Measurements from ENCODE around the gene MEMO1.
"Not testable (repeated sequence)": the region's sequence is repeated elsewhere in the genome, so short reads cannot be mapped to it uniquely, and the experiment has no call there.

MEMO1 gene

DNA sequence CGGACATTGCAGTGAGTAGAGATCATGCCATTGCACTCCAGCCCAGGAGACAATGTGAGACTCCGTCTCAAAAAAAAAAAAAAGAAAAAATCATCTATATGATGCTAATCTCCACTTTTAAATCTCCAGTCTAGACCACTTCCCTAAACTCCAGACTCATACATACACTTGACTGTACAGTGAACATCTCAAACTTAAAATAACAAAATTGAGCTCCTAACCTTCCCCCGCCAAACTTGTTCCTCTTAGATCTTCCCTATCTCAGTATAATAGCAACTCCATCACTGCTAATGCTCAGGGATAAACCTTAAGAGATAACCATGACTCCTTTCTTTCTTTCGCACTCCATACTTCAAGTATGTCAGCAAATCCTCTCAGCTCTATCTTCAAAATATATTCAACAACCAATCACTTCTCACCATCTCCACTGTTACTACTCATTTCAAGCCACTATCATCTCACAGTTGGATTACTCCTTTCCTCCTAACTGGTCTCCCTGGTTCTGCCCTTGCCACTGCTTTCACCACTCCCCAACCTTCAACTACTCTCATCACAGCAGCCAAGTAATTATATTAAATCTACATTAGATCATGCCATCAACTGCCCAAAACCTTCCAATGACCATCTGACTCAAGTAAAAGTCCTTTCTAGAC, 12.0 kb downstream of the MEMO1 start:
- DNase-seq (ENCODE audit: low read depth): no peak

DNA sequence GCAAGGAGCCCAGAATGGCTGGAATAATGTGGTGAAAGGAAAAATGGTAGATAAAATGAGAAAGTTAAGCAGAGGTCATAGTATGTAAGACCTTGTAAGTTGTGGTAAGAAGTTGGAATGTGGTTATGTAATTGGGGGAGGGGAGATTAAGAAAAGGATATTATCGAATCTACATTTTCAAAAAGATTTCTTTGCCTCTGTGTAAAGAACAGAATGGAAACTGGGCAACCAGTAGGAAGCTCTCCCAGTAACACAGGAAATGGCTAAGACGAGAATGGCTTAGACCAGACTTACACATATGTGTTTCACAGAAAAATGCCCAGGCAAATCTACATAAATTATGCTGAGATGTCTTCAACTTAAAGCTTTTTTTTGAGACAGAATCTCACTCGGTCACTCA, 13.2 kb downstream of the MEMO1 start:
- DNase-seq (ENCODE audit: low read depth): no peak

GRCh38 chr2:31996571-31997150, 14.1 kb downstream of the MEMO1 start:
- no peak for DNase-seq (ENCODE audit: low read depth)

DNA sequence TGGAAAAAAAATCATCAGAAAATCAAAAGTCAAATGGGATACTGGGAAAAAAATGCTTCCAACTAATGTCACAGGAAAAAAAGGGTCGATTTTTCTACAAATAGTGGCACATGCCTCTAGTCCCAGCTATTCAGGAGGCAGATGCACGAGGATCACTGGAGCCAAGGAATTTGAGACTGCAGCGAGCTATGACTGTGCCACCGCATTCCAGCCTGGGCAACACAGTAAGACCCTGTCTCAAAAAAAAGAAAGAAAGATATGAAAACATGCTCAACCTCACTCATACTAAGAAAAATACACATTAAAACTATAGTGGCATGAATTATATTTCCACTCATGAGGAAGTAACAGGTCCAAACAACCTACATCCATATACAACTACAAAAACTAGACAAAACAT, 17.9 kb downstream of the MEMO1 start:
- no peak for DNase-seq (ENCODE audit: low read depth)

DNA sequence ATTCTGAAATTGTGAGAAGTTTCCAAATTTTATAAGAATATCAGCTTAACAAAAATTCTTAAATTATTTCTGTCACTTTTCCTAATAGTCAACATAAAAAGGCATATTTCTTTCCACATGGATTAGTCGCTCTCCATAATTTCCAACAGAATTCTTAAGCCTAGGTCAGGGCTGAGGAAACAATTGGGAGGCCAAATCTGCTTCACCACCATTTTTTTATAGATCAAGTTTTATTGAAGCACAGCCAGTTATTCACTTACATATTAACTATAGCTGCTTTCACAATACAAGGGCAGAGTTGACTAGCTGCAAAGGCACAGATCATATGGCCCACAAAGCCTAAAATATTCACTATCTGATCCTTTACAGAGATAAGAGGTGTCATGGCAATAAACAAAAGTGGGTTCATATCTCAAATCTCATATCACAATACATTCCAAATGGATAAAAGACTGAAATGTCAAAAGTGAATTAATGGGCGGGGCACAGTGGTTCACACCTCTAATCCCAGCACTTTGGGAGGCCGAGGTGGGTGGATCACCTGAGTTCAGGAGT, 18.7 kb downstream of the MEMO1 start:
- no peak for DNase-seq (ENCODE audit: low read depth)

DNA sequence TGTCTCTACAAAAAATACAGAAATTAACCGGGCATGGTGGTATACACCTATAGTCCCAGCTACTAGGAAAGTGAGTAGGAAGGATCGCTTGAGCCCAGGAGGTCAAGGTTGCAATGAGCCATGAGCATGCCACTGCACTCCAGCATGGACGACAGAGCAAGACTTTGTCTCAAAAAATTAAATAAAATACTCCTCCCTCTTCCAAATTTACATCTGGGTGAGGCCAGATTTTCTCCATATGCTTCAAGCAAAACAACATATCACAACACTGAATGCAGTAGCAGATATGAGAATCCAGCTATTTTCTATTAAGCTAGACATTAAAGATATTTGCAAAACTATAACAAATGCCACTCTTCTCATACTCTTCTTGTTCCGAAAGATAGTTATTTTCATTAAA, 20.9 kb downstream of the MEMO1 start:
- no peak for DNase-seq (ENCODE audit: low read depth)

GRCh38 chr2:31987454-31988220, 23.2 kb downstream of the MEMO1 start:
- DNase-seq (ENCODE audit: low read depth): no peak

DNA sequence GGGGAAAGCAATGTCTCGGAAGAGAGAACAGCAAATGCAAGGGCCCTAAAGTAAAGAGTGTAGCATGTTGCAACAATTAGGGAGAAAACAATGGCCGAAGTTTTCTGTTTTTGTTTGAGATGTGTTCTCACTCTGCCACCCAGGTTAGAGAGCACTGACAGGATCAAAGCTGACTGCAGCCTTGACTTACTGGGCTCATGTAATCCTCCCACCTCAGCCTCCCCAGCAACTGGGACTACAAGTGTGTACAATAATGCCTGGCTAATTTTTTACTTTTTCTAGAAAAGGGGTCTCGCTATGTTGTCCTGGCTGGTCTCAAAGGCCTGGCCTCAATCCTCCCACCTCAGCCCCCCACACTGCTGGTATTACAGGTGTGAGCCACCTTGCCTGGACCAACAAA, 23.9 kb downstream of the MEMO1 start:
- no peak for DNase-seq (ENCODE audit: low read depth)

DNA sequence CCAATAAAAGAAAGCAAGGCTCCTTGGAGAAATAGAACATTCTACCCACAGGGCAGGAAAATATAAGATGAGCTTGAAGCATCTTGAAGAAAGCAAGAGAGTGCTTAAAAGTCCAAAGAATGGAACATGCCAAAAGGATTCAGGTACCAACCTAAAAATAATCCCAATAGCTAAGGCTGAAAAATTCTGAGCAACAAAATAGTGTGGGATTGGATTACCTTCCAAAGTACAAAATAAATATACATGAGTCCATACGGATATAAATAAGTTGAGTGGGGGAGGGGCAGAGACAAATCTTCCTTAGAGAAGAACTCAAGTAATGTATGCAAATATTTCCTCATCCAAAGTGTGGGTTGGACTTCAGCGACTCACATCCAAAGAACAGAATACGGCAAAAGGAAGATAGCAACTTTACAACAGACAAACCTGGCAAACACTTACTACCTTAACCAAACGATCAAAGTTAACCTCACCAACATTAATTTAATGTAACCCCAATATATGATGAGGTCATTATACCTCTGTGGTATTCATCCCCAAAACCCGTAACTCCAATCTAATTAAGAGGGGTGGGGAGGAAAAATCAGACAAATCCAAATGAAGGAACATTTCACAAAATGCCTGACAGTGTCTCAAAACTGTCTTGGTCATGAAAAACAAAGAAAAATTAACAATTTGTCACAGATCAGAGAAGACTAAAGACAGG, 26.9 kb downstream of the MEMO1 start:
- no peak for DNase-seq (ENCODE audit: low read depth)

- DNase-seq (ENCODE audit: low read depth): no peak
Observed at GRCh38 chr2:31980674-31981356, 30.0 kb downstream of the MEMO1 start.

GRCh38 chr2:31979956-31980355, 30.9 kb downstream of the MEMO1 start:
- no peak for DNase-seq (ENCODE audit: low read depth)

DNA sequence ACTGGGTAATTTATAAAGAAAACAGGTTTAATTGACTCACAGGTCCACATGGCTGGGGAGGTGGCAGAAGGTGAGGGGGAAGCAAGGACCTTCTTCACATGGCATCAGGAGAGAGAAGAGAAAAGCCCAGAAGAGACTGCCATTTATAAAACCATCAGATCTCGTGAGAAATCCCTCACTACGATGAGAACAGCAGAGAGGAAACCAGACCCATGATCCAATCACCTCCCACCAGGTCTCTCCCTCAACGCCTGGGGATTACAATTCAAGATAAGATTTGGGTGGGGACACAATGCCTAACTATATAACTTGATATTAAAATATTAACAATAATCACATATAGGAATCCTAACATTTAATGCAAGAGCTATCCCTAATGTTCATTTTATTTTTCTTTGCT, 31.8 kb downstream of the MEMO1 start:
- DNase-seq (ENCODE audit: low read depth): no peak

- DNase-seq (ENCODE audit: low read depth): no peak
Observed at GRCh38 chr2:31978436-31978835, 32.4 kb downstream of the MEMO1 start.

DNA sequence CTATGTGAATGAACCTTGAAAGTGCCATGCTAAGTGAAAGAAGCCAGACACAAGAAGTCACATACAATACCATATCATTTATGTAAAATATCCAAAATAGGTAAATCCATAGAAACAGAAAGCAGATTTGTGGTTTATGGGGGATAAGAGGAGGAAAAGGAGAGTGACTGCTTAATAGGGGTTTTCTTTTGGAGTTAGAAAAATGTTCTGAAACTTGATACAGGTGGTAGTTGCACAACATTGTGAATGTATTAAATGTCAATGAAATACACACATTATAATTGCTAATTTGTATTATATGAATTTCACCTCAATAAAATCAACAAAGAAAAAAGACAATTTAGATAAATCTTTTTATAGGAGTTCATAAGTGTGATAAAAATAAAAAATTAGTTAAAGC, 37.1 kb downstream of the MEMO1 start:
- DNase-seq (ENCODE audit: low read depth): no peak

DNA sequence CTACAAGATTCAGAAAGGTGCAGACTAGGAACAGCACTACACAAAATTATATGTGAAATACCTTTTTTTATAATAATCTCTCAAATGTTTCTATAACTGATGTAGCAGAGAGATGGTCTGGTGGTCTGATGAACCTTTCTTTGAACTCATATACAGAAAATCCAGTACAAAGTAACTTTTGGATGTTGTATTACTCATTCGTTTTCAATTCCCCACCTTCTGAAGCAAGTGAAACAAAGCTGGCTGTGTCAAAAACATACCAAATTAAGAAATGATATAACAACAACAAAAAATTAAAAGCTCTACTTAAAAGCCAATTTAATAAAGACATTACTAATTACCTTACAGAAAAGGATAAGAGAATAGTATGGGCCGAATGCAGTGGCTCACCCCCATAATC, 38.7 kb downstream of the MEMO1 start:
- no peak for DNase-seq (ENCODE audit: low read depth)

DNA sequence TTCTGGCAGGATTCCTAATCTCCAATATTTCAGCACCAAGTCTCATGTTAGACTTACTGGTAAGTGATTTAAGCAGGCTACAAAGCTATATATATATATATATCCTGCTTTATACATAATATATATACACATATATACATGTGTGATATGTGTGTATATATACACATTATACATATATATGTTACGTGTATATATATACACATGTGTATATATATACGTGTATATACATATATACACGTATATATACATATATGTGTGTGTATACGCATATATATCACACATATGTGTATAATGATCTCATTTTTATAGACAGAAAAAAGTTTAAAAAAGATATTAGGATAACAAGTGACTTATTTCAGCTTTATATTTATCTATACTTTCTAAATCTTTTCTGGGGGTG, 41.6 kb downstream of the MEMO1 start:
- DNase-seq (ENCODE audit: low read depth): no peak

- DNase-seq (ENCODE audit: low read depth): no peak
Observed at GRCh38 chr2:31967790-31968189, 43.0 kb downstream of the MEMO1 start.

DNA sequence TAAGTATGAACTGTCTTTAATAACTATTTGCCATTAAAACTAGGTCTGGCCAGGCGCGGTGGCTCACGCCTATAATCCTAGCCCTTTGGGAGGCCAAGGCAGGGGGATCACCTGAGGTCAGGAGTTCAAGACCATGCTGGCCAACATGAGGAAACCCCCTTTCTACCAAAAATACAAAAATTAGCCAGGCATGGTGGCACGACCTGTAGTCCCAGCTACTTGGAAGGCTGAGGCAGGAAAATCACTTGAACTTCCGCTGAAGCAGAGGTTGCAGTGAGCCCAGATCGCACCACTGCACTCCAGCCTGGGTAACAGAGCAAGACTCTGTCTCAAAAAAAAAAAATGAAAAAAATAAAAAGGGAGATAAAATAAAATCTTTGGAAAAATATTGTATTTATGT, 44.4 kb downstream of the MEMO1 start:
- DNase-seq (ENCODE audit: low read depth): not testable (repeated sequence)

GRCh38 chr2:31965094-31965493, 45.7 kb downstream of the MEMO1 start:
- no peak for DNase-seq (ENCODE audit: low read depth)

GRCh38 chr2:31962757-31963361, 47.9 kb downstream of the MEMO1 start:
- DNase-seq (ENCODE audit: low read depth): no peak

DNA sequence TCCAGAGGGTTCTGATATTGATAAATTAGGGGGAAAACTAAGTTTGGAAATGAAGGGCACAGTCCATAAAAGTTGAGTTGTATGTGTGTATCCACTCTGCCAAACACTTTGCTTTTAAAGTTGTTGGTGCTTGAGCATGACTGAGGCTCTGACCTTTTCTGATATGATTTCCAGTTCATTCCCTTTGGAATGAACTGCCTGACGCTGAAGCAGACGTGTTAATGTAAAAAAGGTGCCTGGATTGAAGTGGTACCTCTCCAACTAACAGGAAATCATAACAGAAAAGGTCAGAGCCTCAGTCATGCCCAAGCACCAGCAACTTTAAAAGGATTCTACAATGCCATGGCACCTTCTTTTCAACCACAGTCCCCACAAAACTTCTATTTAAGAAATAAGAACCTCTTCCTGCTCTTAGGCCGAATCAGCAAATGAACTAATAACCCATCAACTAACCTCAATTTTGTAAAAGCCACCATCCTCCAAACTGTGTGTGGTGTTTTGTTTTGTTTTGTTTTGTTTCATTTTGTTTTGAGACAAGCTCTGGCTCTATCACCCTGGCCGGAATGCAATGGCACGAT, 52.6 kb downstream of the MEMO1 start:
- DNase-seq (ENCODE audit: low read depth): no peak
